HCT116 (cell line): ENCODE data around the gene TBC1D8. TPM values are rescaled to one million over a fixed set of nuclear protein-coding genes. Genes with fewer than 3 reads are reported as not detected.
A peak's percentile ranks its signal among the peaks of the same experiment; 100 is the strongest.

ENCODE experiments used
- ATAC-seq: fragments of 200-7000 bp; cut with Tn5 transposase; 2 replicates; pipeline ENCODE4 v1.9.1; 2020; ENCODE audit warnings: mild to moderate bottlenecking, moderate library complexity
- BruUV-seq: library from RNA; stranded (reverse); fragments of 400-500 nt; replicated peaks from 2 replicates; lab custom pipeline; 2021; lab: Mats Ljungman, UMichigan
- CTCF ChIA-PET: fragments of 300-600 bp; sonication (Branson Sonifier 250); formaldehyde crosslinking; loops from one replicate; lab custom pipeline; 2021; ENCODE audit warnings: antibody characterized with exemption; lab: Charles Lee
- POLR2A ChIA-PET: fragments of 300-600, 350-600 bp; sonication (Branson Sonifier 250); formaldehyde crosslinking; loops from one replicate; lab custom pipeline; 2021; ENCODE audit warnings: antibody characterized with exemption; lab: Charles Lee
- RAD21 ChIA-PET, 2 experiments: fragments of 300-600 bp; sonication (Branson Sonifier 250); formaldehyde crosslinking; loops; one replicate each; lab custom pipeline; 2023; ENCODE audit warnings: low total read pairs in 2 of 2; ENCODE audit not compliant: uncharacterized antibody in 2 of 2, unreplicated experiment in 2 of 2, low non-redundant PET in 1 of 2; lab: Charles Lee
- DNase-seq: peaks from one replicate; pipeline ENCODE4 v3.0.0-alpha.2; 2010; ENCODE audit warnings: low read depth, low spot score
- H2AFZ ChIP-seq: fragments of 200-600 bp; shearing (Covaris generic), sonication (generic); 2 replicates; pipeline ENCODE4 v1.6.1; 2017; ENCODE audit warnings: low read depth, mixed run types, mixed read lengths, antibody characterized with exemption, low read length; ENCODE audit not compliant: poor library complexity, severe bottlenecking
- H3K27ac ChIP-seq: 2 replicates; pipeline ENCODE4 v1.5.1; 2012; ENCODE audit warnings: low read depth, low read length
- H3K27me3 ChIP-seq: fragments of 200-600 bp; sonication (generic); 2 replicates; pipeline ENCODE4 v1.6.1; 2016; ENCODE audit warnings: mixed run types, low read length, mixed read lengths; ENCODE audit not compliant: insufficient read depth
- H3K36me3 ChIP-seq, 2 experiments: fragments of 200-500 bp in 1 of 2; fragments of 200-600 bp in 1 of 2; sonication (Bioruptor generic) in 1 of 2; sonication (generic) in 1 of 2; 2 replicates each; pipeline versions ENCODE4 v1.5.1 to v1.6.1; 2014 to 2016; ENCODE audit warnings: low read length in 2 of 2, inconsistent platforms in 1 of 2, mixed read lengths in 1 of 2, mixed run types in 1 of 2; ENCODE audit not compliant: insufficient read depth in 2 of 2, control insufficient read depth in 1 of 2
- H3K4me1 ChIP-seq, 2 experiments: fragments of 200-600 bp in 1 of 2; sonication (generic) in 1 of 2; 2 replicates each; pipeline versions ENCODE4 v1.5.1 to v1.6.1; 2012 to 2017; ENCODE audit warnings: low read length in 2 of 2, inconsistent platforms in 1 of 2, mild to moderate bottlenecking in 1 of 2, mixed read lengths in 1 of 2, mixed run types in 1 of 2, moderate library complexity in 1 of 2; ENCODE audit not compliant: insufficient read depth in 2 of 2, control insufficient read depth in 1 of 2
- H3K4me2 ChIP-seq: fragments of 200-600 bp; sonication (generic); 2 replicates; pipeline ENCODE4 v1.6.1; 2017; ENCODE audit warnings: mixed run types, low read length, mixed read lengths
- H3K4me3 ChIP-seq, 2 experiments: fragments of 200-600 bp in 1 of 2; sonication (generic) in 1 of 2; replicated peaks in 1 of 2; 2 replicates each; pipeline ENCODE4 v1.5.1; 2011 to 2016; ENCODE audit warnings: low read length in 2 of 2, control low read depth in 1 of 2, low read depth in 1 of 2, mild to moderate bottlenecking in 1 of 2, mixed read lengths in 1 of 2, mixed run types in 1 of 2
- H3K79me2 ChIP-seq: fragments of 200-600 bp; sonication (generic); 2 replicates; pipeline ENCODE4 v1.6.1; 2017; ENCODE audit warnings: mild to moderate bottlenecking, mixed run types, low read length, moderate library complexity, mixed read lengths; ENCODE audit not compliant: insufficient read depth
- H3K9ac ChIP-seq: fragments of 200-600 bp; sonication (generic); 2 replicates; pipeline ENCODE4 v1.6.1; 2016; ENCODE audit warnings: low read length, mixed read lengths
- H3K9me2 ChIP-seq: fragments of 200-600 bp; sonication (generic), shearing (Covaris generic); 2 replicates; pipeline ENCODE4 v1.6.1; 2017; ENCODE audit warnings: mixed run types, mild to moderate bottlenecking, moderate library complexity; ENCODE audit not compliant: insufficient read depth
- H3K9me3 ChIP-seq, 2 experiments: fragments of 200-500 bp in 1 of 2; fragments of 200-600 bp in 1 of 2; sonication (Bioruptor generic) in 1 of 2; sonication (generic) in 1 of 2; 2 replicates each; pipeline ENCODE4 v1.6.1; 2014 to 2017; ENCODE audit warnings: low read length in 2 of 2, mixed read lengths in 2 of 2, inconsistent platforms in 1 of 2, low read depth in 1 of 2, mild to moderate bottlenecking in 1 of 2, mixed run types in 1 of 2, moderate library complexity in 1 of 2; ENCODE audit not compliant: control insufficient read depth in 1 of 2, insufficient read depth in 1 of 2
- H4K20me1 ChIP-seq: fragments of 200-600 bp; sonication (generic), shearing (Covaris generic); 2 replicates; pipeline ENCODE4 v1.6.1; 2017; ENCODE audit warnings: mixed run types, mild to moderate bottlenecking, moderate library complexity; ENCODE audit not compliant: insufficient read depth
- CBX3 ChIP-seq: IDR thresholded peaks from 2 replicates; pipeline ENCODE4 v1.6.1; 2012; ENCODE audit warnings: low read depth
- CEBPB ChIP-seq: IDR thresholded peaks from 2 replicates; pipeline ENCODE4 v1.6.1; 2012; ENCODE audit warnings: low read depth
- EGR1 ChIP-seq: IDR thresholded peaks from 2 replicates; pipeline ENCODE4 v1.6.1; 2012; ENCODE audit warnings: low read depth
- ELF1 ChIP-seq: IDR thresholded peaks from 2 replicates; pipeline ENCODE4 v1.6.1; 2012; ENCODE audit warnings: low read depth, borderline replicate concordance
- EZH2 ChIP-seq: fragments of 200-600 bp; sonication (generic); IDR thresholded peaks from 2 replicates; pipeline ENCODE4 v1.6.1; 2017; ENCODE audit warnings: antibody characterized with exemption, mixed run types
- EZH2phosphoT487 ChIP-seq: fragments of 200-600 bp; IDR thresholded peaks from 2 replicates; pipeline ENCODE4 v1.6.1; 2018; ENCODE audit warnings: antibody characterized with exemption, borderline replicate concordance
- FOSL1 ChIP-seq: IDR thresholded peaks from 2 replicates; pipeline ENCODE4 v1.6.1; 2012; ENCODE audit warnings: low read depth
- JUND ChIP-seq: IDR thresholded peaks from 2 replicates; pipeline ENCODE4 v1.6.1; 2012
- POLR2A ChIP-seq: IDR thresholded peaks from 2 replicates; pipeline ENCODE4 v1.7.0; 2011; ENCODE audit warnings: borderline replicate concordance; ENCODE audit not compliant: insufficient read depth, insufficient read length; ENCODE audit errors: extremely low read depth
- POLR2AphosphoS5 ChIP-seq: IDR thresholded peaks from 2 replicates; pipeline ENCODE4 v1.6.1; 2011; ENCODE audit warnings: mild to moderate bottlenecking, low read depth, low read length, moderate library complexity
- RAD21 ChIP-seq: IDR thresholded peaks from 2 replicates; pipeline ENCODE4 v1.6.1; 2012; ENCODE audit warnings: low read depth, mild to moderate bottlenecking
- SIN3A ChIP-seq: IDR thresholded peaks from 2 replicates; pipeline ENCODE4 v1.6.1; 2012; ENCODE audit warnings: low read depth
- SP1 ChIP-seq: IDR thresholded peaks from 2 replicates; pipeline ENCODE4 v1.6.1; 2012; ENCODE audit warnings: low read depth
- TCF7L2 ChIP-seq: IDR thresholded peaks from 2 replicates; pipeline ENCODE4 v1.7.0; 2011; ENCODE audit warnings: borderline replicate concordance, inconsistent platforms; ENCODE audit not compliant: insufficient read depth, insufficient read length; ENCODE audit errors: extremely low read depth
- YY1 ChIP-seq: IDR thresholded peaks from 2 replicates; pipeline ENCODE4 v1.6.1; 2011; ENCODE audit warnings: low read length, low read depth, moderate library complexity, mild to moderate bottlenecking; ENCODE audit not compliant: insufficient replicate concordance; ENCODE audit errors: extremely low read depth
- ZNF274 ChIP-seq: fragments of 200-500 bp; sonication (Bioruptor generic); IDR thresholded peaks from 2 replicates; pipeline ENCODE4 v1.6.1; 2014; ENCODE audit warnings: mild to moderate bottlenecking, low read depth, low read length, inconsistent platforms
- intact Hi-C: fragments of 100-400 bp; cut with micrococcal nuclease; formaldehyde crosslinking; loops from 2 replicates; pipeline ENCODE4 v1.10.0; 2022
- total RNA-seq: library from RNA; stranded (reverse); gene quantifications from one replicate; pipeline ENCODE4 v1.2.1, GENCODE V29; 2021; ENCODE audit not compliant: unreplicated experiment
- TF ChIP-seq, protein P1 (sequence below): IDR thresholded peaks from 2 replicates; pipeline ENCODE4 v1.6.1; 2012
- TF ChIP-seq, protein P2 (sequence below): IDR thresholded peaks from 2 replicates; pipeline ENCODE4 v1.6.1; 2012
- TF ChIP-seq, protein P3 (sequence below): IDR thresholded peaks from 2 replicates; pipeline ENCODE4 v1.6.1; 2011; ENCODE audit warnings: mild to moderate bottlenecking, low read length, moderate library complexity; ENCODE audit not compliant: insufficient replicate concordance; ENCODE audit errors: extremely low read depth
- TF ChIP-seq, protein P4 (sequence below), 3 experiments: fragments of 200-600 bp in 1 of 3; sonication (generic) in 1 of 3; IDR thresholded peaks in 2 of 3; conservative IDR thresholded peaks in 1 of 3; 2 replicates each; pipeline ENCODE4 v1.5.1; 2012 to 2017; ENCODE audit warnings: low read depth in 2 of 3, low read length in 2 of 3, antibody characterized with exemption in 1 of 3, borderline replicate concordance in 1 of 3, control low read depth in 1 of 3, mild to moderate bottlenecking in 1 of 3, mixed read lengths in 1 of 3, mixed run types in 1 of 3, moderate library complexity in 1 of 3; ENCODE audit not compliant: insufficient read depth in 1 of 3

Gene TBC1D8
- total RNA-seq, 1 experiment from 2014 or later: 44.0 TPM

DNA sequence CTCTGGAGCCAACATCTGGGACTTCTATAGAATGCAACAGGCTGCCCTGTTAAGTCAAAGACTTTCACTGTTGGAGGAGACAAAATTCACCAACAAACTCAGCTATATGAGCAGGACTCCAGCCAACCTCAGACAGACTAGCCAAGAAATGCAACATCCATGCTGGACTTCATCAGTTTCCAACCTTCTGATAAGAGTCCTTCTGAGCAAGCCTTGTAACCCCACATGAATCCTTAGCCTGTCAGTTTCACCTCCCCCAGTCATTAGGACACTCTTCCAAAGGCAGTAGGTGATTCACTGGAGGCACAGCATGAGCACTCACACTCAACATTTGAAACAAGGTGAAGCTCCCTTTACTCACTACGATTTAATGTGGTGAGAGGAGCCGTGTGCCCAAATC, 5.8 kb downstream of the TBC1D8 start (continued):
- TF ChIP-seq, protein P1, sequence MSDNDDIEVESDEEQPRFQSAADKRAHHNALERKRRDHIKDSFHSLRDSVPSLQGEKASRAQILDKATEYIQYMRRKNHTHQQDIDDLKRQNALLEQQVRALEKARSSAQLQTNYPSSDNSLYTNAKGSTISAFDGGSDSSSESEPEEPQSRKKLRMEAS: peak; percentile 50; the same call in 1 of the 2 replicates
- TF ChIP-seq JUND (peak; percentile 63), RAD21 (0 out of 2 replicates have a peak, but pooled peaks have one; percentile 12), POLR2A (no peak), CBX3 (peak; percentile 82; the same call in 1 of the 2 replicates), EZH2phosphoT487 (no peak), CEBPB (peak; percentile 58; the same call in 1 of the 2 replicates), SP1 (peak; percentile 54), ZNF274 (no peak), EZH2 (no peak), POLR2AphosphoS5 (no peak), TCF7L2 (no peak)
- TF ChIP-seq, protein P2, sequence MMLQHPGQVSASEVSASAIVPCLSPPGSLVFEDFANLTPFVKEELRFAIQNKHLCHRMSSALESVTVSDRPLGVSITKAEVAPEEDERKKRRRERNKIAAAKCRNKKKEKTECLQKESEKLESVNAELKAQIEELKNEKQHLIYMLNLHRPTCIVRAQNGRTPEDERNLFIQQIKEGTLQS: no peak

DNA sequence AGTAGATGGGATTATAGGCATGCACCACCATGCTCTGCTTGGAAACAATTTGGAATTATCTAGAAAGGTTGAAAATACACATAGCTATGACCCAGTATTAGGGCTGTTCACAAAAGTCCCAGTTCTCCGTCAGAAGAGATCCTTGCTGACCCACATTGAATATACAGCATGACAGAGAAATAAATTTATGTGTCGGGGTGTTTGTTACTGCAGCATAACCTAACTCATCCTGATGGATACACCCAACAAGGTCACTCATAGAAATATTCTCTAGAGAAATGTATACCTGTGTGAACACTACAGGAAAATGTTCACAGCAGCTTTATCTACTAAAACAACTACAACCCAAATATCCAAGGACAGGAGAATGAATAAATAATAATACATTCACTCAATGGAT, 9.0 kb downstream of the TBC1D8 start:
- intact Hi-C loops: no loop called here
- peaks cover 3% of the 10 kb centered on the region; the same call in 1 of the 2 replicates for H4K20me1 ChIP-seq
- POLR2A ChIA-PET: no interaction called here
- no TSS peak for BruUV-seq
- H3K9me2 ChIP-seq: no peaks in the 10 kb centered on the region
- no peaks in the 10 kb centered on the region for H3K9me3 ChIP-seq
- H3K4me1 ChIP-seq: peaks cover 20 to 30% of the 10 kb centered on the region in 2 experiments
- H3K4me3 ChIP-seq: no peak overlapping the region
- ATAC-seq (no peak), DNase-seq (no peak)
- RAD21 ChIA-PET: no interaction called here
- H3K4me2 ChIP-seq: no peak overlapping the region
- no peaks in the 10 kb centered on the region for H3K27me3 ChIP-seq
- no peak overlapping the region for H3K9ac ChIP-seq
- H3K79me2 ChIP-seq: peaks cover 96% of the 10 kb centered on the region
- no peak overlapping the region for H3K27ac ChIP-seq
- CTCF ChIA-PET: no interaction called here
- no peak overlapping the region for H2AFZ ChIP-seq
- no peaks in the 10 kb centered on the region for H3K36me3 ChIP-seq
- TF ChIP-seq ELF1 (no peak), EGR1 (no peak), EZH2phosphoT487 (no peak), SP1 (no peak), POLR2AphosphoS5 (no peak), CBX3 (no peak), TCF7L2 (no peak), FOSL1 (no peak), JUND (no peak), ZNF274 (no peak), YY1 (no peak), SIN3A (no peak), EZH2 (no peak), CEBPB (no peak)
- TF ChIP-seq, protein P2: no peak
- TF ChIP-seq, protein P3, sequence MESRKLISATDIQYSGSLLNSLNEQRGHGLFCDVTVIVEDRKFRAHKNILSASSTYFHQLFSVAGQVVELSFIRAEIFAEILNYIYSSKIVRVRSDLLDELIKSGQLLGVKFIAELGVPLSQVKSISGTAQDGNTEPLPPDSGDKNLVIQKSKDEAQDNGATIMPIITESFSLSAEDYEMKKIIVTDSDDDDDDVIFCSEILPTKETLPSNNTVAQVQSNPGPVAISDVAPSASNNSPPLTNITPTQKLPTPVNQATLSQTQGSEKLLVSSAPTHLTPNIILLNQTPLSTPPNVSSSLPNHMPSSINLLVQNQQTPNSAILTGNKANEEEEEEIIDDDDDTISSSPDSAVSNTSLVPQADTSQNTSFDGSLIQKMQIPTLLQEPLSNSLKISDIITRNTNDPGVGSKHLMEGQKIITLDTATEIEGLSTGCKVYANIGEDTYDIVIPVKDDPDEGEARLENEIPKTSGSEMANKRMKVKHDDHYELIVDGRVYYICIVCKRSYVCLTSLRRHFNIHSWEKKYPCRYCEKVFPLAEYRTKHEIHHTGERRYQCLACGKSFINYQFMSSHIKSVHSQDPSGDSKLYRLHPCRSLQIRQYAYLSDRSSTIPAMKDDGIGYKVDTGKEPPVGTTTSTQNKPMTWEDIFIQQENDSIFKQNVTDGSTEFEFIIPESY: no peak
- TF ChIP-seq, protein P4, sequence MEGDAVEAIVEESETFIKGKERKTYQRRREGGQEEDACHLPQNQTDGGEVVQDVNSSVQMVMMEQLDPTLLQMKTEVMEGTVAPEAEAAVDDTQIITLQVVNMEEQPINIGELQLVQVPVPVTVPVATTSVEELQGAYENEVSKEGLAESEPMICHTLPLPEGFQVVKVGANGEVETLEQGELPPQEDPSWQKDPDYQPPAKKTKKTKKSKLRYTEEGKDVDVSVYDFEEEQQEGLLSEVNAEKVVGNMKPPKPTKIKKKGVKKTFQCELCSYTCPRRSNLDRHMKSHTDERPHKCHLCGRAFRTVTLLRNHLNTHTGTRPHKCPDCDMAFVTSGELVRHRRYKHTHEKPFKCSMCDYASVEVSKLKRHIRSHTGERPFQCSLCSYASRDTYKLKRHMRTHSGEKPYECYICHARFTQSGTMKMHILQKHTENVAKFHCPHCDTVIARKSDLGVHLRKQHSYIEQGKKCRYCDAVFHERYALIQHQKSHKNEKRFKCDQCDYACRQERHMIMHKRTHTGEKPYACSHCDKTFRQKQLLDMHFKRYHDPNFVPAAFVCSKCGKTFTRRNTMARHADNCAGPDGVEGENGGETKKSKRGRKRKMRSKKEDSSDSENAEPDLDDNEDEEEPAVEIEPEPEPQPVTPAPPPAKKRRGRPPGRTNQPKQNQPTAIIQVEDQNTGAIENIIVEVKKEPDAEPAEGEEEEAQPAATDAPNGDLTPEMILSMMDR (IDR thresholded peaks at IDR 0.05 in 2 of 3, conservative IDR thresholded peaks at IDR 0.05 in 1 of 3; ENCODE audit: borderline replicate concordance in 1 of 3, insufficient read depth in 1 of 3, low read depth in 2 of 3, low read length in 2 of 3): no peak
- TF ChIP-seq, protein P1: no peak
